HEK293 (cell line): ENCODE measurements around the gene ACTR1A.

ENCODE experiments used
- CTCF ChIA-PET: fragments of 350-600 bp; formaldehyde crosslinking; extraction: SDS; loops from one replicate; lab custom pipeline; 2021; ENCODE audit warnings: antibody characterized with exemption; lab: Yijun Ruan, JAX
- POLR2A ChIA-PET: fragments of 300-600 bp; formaldehyde crosslinking; extraction: SDS; loops from one replicate; lab custom pipeline; 2020; ENCODE audit warnings: antibody characterized with exemption, inconsistent platforms; lab: Yijun Ruan, JAX
- H3K27ac ChIP-seq: fragments of 200-500 bp; sonication (Bioruptor generic); 2 replicates; pipeline ENCODE4 v1.5.1; 2014; ENCODE audit warnings: low read depth, low read length, control low read depth, inconsistent platforms; ENCODE audit errors: extremely low read depth
- H3K36me3 ChIP-seq, 2 experiments: fragments of 200-500 bp in 1 of 2; sonication (Bioruptor generic) in 1 of 2; 1 replicate in 1 of 2; 2 replicates in 1 of 2; pipeline ENCODE4 v1.5.1; 2014 to 2017; ENCODE audit warnings: inconsistent platforms in 2 of 2, low read length in 2 of 2; ENCODE audit not compliant: control insufficient read depth in 2 of 2, insufficient read depth in 1 of 2
- H3K4me1 ChIP-seq: fragments of 200-500 bp; sonication (Bioruptor generic); 2 replicates; pipeline ENCODE4 v1.5.1; 2014; ENCODE audit warnings: mild to moderate bottlenecking, low read length, inconsistent platforms; ENCODE audit not compliant: control insufficient read depth, insufficient read depth
- H3K4me3 ChIP-seq: 2 replicates; pipeline ENCODE4 v1.5.1; 2011; ENCODE audit warnings: low read depth, mild to moderate bottlenecking, control low read depth, low read length, moderate library complexity
- H3K9me3 ChIP-seq: fragments of 200-500 bp; sonication (Bioruptor generic); 2 replicates; pipeline ENCODE4 v1.5.1; 2014; ENCODE audit warnings: low read depth, low read length, inconsistent platforms; ENCODE audit not compliant: control insufficient read depth, insufficient read depth
- AEBP2 ChIP-seq: fragments of 450-650 bp; formaldehyde crosslinking; IDR thresholded peaks from 2 replicates; pipeline ENCODE4 v1.5.1; 2016; ENCODE audit warnings: missing biosample characterization, missing genetic modification characterization, borderline replicate concordance
- KLF7 ChIP-seq: fragments of 450-650 bp; formaldehyde crosslinking; IDR thresholded peaks from 2 replicates; pipeline ENCODE4 v1.5.1; 2016; ENCODE audit warnings: missing biosample characterization, missing genetic modification characterization, borderline replicate concordance
- PRDM2 ChIP-seq: fragments of 450-650 bp; formaldehyde crosslinking; IDR thresholded peaks from 2 replicates; pipeline ENCODE4 v1.5.1; 2016; ENCODE audit warnings: missing biosample characterization, missing genetic modification characterization, borderline replicate concordance
- PRDM4 ChIP-seq: fragments of 450-650 bp; formaldehyde crosslinking; IDR thresholded peaks from 2 replicates; pipeline ENCODE4 v1.5.1; 2017; ENCODE audit warnings: missing biosample characterization, missing genetic modification characterization
- SETDB1 ChIP-seq: IDR thresholded peaks from one replicate; pipeline ENCODE4 v1.6.1; 2017; ENCODE audit warnings: mild to moderate bottlenecking, low read length, moderate library complexity, mixed read lengths; ENCODE audit not compliant: insufficient read length
- SP2 ChIP-seq: fragments of 450-650 bp; formaldehyde crosslinking; IDR thresholded peaks from 2 replicates; pipeline ENCODE4 v1.5.1; 2016; ENCODE audit warnings: missing biosample characterization, missing genetic modification characterization
- TRIM28 ChIP-seq: IDR thresholded peaks from 2 replicates; pipeline ENCODE4 v1.6.1; 2011; ENCODE audit warnings: low read length, control low read depth, borderline replicate concordance
- WT1 ChIP-seq: fragments of 450-650 bp; formaldehyde crosslinking; IDR thresholded peaks from 2 replicates; pipeline ENCODE4 v1.5.1; 2016; ENCODE audit warnings: missing biosample characterization, missing genetic modification characterization
- ZNF140 ChIP-seq: fragments of 450-650 bp; formaldehyde crosslinking; IDR thresholded peaks from 2 replicates; pipeline ENCODE4 v1.5.1; 2016; ENCODE audit warnings: missing biosample characterization, missing genetic modification characterization
- ZNF239 ChIP-seq: fragments of 450-650 bp; formaldehyde crosslinking; IDR thresholded peaks from 2 replicates; pipeline ENCODE4 v1.5.1; 2016; ENCODE audit warnings: missing biosample characterization, missing genetic modification characterization
- ZNF391 ChIP-seq: fragments of 450-650 bp; formaldehyde crosslinking; IDR thresholded peaks from 2 replicates; pipeline ENCODE4 v1.5.1; 2016; ENCODE audit warnings: low read depth, missing biosample characterization, missing genetic modification characterization, borderline replicate concordance
- ZNF398 ChIP-seq: fragments of 450-650 bp; formaldehyde crosslinking; IDR thresholded peaks from 2 replicates; pipeline ENCODE4 v1.5.1; 2017; ENCODE audit warnings: missing biosample characterization, missing genetic modification characterization
- ZNF423 ChIP-seq: fragments of 450-650 bp; formaldehyde crosslinking; IDR thresholded peaks from 2 replicates; pipeline ENCODE4 v1.5.1; 2016; ENCODE audit warnings: missing biosample characterization, missing genetic modification characterization
- ZNF510 ChIP-seq: fragments of 450-650 bp; formaldehyde crosslinking; IDR thresholded peaks from 2 replicates; pipeline ENCODE4 v1.5.1; 2018; ENCODE audit warnings: mild to moderate bottlenecking, missing genetic modification characterization, missing biosample characterization; ENCODE audit not compliant: insufficient replicate concordance
- ZNF561 ChIP-seq: fragments of 450-650 bp; IDR thresholded peaks from 2 replicates; pipeline ENCODE4 v1.5.1; 2018; ENCODE audit warnings: missing biosample characterization, missing genetic modification characterization, borderline replicate concordance
- ZNF596 ChIP-seq: fragments of 450-650 bp; IDR thresholded peaks from 2 replicates; pipeline ENCODE4 v1.5.0; 2018; ENCODE audit warnings: missing biosample characterization, mild to moderate bottlenecking, missing genetic modification characterization, moderate library complexity
- ZNF747 ChIP-seq: fragments of 450-650 bp; formaldehyde crosslinking; IDR thresholded peaks from 2 replicates; pipeline ENCODE4 v1.5.1; 2016; ENCODE audit warnings: missing biosample characterization, missing genetic modification characterization
- ZNF843 ChIP-seq: fragments of 450-650 bp; formaldehyde crosslinking; IDR thresholded peaks from 2 replicates; pipeline ENCODE4 v1.5.1; 2016; ENCODE audit warnings: missing biosample characterization, missing genetic modification characterization

ACTR1A gene

GRCh38 chr10:102537948-102538347, 35.4 kb upstream of the ACTR1A start:
- POLR2A ChIA-PET, result no interaction called here
- Histone ChIP-seq H3K36me3 (no peaks in the 10 kb centered on the region; a peak in 1 of 3 replicates), H3K27ac (no peak overlapping the region), H3K4me3 (no peak overlapping the region)
- TF ChIP-seq ZNF747, result no peak
- TF ChIP-seq SETDB1, result no peak
- TF ChIP-seq ZNF140, result no peak
- no peak for TF ChIP-seq ZNF596
- TF ChIP-seq TRIM28, result no peak
- TF ChIP-seq ZNF843 (tag by site-specific recombination), result no peak
- TF ChIP-seq ZNF391, result no peak
- TF ChIP-seq SP2 (tag by site-specific recombination), result no peak
- TF ChIP-seq PRDM2, result no peak
- no peak for TF ChIP-seq KLF7 (tag by site-specific recombination)
- no peak for TF ChIP-seq ZNF510
- TF ChIP-seq AEBP2 (tag by site-specific recombination), result no peak
- no peak for TF ChIP-seq ZNF423
- no peak for TF ChIP-seq ZNF239 (tag by site-specific recombination)
- TF ChIP-seq WT1 (tag by site-specific recombination), result no peak
- TF ChIP-seq PRDM4 (tag by site-specific recombination), result no peak
- no peak for TF ChIP-seq ZNF561 (tag by site-specific recombination)
- TF ChIP-seq ZNF398, result no peak
- TF ChIP-seq, all 188 proteins: peak for 0
- CTCF ChIA-PET, result no interaction called here
- H3K9me3 ChIP-seq, result no peaks in the 10 kb centered on the region
- no peaks in the 10 kb centered on the region for H3K4me1 ChIP-seq
